Spleen (tissue), 7 donors: ENCODE data around the gene ABCA13.

ENCODE experiments used
- POLR2AphosphoS5 ChIP-seq, 3 donors: sonication (generic); formaldehyde crosslinking; IDR thresholded peaks; one replicate each; pipeline ENCODE4 v1.5.1; 2017; ENCODE audit warnings: antibody characterized with exemption in 3 of 3
- TF ChIP-seq, protein P1 (sequence below), 11 experiments: fragments of 200-600 bp in 7 of 11; fragments of 450-650 bp in 4 of 11; sonication (generic) in 4 of 11; IDR thresholded peaks in 8 of 11; conservative IDR thresholded peaks in 3 of 11; 1 replicate in 7 of 11; 2 replicates in 4 of 11; pipeline versions ENCODE4 v1.4.0 to v1.8.0; 2016 to 2021; ENCODE audit warnings: antibody characterized with exemption in 11 of 11, inconsistent platforms in 4 of 11, mild to moderate bottlenecking in 1 of 11
- donor health status: DM: no; HTN: no; CAD: no; lungs with moderate emphysema.
- donor health status: DM: no; HTN: no; CAD: no.
- donor health status: DM: no; HTN: no; CAD: no.

GRCh38 chr7:48249166-48249565 lies 77.9 kb downstream of the ABCA13 start:
- TF ChIP-seq, protein P1, sequence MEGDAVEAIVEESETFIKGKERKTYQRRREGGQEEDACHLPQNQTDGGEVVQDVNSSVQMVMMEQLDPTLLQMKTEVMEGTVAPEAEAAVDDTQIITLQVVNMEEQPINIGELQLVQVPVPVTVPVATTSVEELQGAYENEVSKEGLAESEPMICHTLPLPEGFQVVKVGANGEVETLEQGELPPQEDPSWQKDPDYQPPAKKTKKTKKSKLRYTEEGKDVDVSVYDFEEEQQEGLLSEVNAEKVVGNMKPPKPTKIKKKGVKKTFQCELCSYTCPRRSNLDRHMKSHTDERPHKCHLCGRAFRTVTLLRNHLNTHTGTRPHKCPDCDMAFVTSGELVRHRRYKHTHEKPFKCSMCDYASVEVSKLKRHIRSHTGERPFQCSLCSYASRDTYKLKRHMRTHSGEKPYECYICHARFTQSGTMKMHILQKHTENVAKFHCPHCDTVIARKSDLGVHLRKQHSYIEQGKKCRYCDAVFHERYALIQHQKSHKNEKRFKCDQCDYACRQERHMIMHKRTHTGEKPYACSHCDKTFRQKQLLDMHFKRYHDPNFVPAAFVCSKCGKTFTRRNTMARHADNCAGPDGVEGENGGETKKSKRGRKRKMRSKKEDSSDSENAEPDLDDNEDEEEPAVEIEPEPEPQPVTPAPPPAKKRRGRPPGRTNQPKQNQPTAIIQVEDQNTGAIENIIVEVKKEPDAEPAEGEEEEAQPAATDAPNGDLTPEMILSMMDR (IDR thresholded peaks at IDR 0.05 in 8 of 11, conservative IDR thresholded peaks at IDR 0.05 in 3 of 11): no peak
- no peak for TF ChIP-seq POLR2AphosphoS5 (IDR thresholded peaks at IDR 0.05)
